SKM-1 (cell line): ENCODE measurements around the gene RSPH10B.
"Not testable (repeated sequence)": the region's sequence is repeated elsewhere in the genome, so short reads cannot be mapped to it uniquely, and the experiment has no call there.

Source experiments
- DNase-seq: peaks from one replicate; lab custom pipeline; 2025; ENCODE audit not compliant: unreplicated experiment; lab: John Stamatoyannopoulos, UW

Gene RSPH10B

DNA sequence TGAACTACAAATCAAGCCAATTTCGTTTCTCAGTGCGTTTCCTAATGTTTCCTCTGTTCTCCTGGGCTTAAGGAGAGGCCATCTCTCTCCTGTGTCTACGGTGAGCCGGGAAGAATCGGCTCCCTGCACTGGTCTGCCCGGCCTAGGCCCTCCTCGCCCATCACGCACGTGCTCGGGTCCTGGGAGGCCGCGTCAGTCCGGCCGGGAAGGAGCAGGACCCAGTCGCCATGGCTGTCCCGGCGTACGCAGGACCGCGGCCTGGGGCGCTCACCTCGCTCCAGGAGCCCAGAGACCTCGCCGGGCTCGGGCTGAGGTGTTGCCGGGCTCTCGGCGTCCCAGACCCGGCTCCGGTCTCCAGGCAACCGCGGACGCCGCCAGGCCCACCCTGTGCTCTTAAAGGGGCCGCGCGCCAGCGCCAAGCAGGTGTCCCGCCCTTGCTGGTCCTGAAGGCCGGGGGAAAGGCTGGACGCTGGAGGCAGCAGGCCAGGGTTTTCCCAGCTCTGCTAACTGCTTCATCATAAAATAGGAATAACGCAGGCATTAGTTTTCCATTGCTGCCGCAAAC, at the start of gene RSPH10B:
TSS of gene RSPH10B (minus strand) at position 343 of the 565 bp plus-strand sequence. CDS start 3,573 bp downstream, outside the sequence.
- not testable (repeated sequence) for DNase-seq

DNA sequence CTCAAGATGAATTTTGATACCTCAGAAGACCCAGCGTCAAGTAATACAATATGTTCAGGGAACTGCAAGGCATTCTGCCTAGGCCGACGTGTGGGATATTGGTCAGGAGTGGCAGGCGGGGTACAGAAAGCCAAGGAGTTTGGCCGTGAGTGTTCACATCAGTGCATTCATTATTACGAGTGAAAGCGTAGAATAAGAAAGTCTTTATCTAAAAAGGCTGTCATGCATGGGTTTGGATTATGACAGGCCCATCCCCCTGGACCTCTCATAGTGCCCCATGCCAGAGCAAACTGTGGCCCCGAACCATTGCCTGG, 46.1 kb upstream of the RSPH10B start:
- DNase-seq: no peak

DNA sequence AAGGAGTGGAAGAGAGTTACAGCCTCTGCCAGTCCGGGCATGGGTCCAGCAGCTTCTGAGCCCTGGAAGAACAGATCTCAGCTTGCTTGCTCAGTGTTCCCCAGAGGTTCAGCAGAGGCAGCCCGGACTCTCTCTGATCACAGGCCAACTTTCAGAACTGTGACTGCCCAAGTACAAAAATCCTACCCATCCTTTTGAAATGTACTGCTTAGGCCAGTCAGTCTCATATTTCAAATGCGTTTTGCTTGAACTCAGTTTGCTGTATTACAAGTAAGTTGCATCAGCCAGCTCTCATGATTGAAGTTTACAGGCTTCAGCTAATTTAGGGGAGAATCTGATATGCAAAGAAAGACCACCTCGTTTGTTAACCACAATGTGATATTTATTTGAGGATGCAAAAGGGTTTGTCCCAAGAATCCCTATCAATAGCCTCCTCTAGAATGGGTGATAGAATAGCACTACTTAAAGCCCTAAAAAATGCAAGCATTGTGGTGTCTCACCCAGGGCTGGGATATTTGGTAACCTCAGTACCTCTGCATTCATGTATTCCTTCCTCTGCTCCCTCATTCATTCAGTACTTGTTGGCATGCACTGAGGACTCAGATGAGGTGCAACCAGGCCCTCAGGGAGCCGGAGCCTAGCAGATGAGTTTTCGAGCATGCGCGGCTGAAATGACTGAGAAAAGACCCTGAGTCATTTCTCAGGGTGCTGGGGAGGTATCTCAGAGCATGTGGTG, 45.6 kb upstream of the RSPH10B start:
- no peak for DNase-seq

DNA sequence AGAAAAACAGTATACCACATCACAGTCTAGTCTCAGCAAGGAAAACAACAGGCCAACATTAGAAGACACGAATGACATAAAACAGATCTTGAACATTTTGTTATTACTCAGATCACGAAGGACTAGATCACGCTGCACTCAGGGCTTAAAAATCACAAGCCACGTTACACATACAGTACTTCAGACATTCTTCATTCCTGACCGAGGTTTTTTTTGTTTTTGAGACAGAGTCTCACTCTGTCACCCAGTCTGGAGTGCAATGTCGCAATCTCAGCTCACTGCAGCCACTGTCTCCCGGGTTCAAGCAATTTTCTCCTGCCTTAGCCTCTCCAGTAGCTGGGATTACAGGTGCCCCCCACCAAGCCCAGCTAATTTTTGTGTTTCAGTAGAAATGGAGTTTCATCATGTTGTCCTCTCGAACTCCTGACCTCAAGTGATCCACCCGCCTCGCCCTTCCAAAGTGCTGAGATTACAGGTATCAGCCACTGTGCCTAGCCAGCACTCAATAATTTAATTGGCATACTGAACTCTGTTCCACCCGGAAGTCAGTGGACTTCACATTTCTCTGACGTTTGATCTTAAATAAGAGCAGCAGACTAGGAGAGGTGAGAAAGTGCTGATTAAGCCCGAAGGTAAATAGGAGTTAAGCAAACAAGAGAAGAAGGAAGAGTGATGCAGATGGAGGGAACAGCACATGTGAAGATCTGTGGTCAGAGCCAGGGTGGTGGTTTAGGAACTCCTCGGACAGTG, 42.0 kb upstream of the RSPH10B start:
- DNase-seq: no peak

DNA sequence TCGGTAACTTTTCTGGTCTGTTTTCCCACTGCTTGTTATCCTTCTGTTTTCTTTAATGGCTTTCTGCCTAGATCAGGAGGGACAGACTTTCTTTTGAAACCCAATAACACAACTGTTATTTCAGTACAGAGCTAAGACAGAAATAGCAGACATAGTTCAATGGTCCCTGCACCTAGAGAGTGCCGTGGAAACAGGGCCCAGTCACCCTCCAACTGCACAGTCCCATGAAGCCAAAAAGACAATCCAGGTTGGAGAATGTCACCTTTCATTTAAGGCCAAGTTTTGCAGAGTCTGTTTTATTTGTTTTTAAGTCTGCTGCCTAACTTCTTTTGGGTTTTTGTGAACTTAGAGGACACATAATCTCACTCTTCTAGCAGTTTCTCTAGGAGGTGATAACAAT, 41.1 kb upstream of the RSPH10B start:
- DNase-seq: no peak

DNA sequence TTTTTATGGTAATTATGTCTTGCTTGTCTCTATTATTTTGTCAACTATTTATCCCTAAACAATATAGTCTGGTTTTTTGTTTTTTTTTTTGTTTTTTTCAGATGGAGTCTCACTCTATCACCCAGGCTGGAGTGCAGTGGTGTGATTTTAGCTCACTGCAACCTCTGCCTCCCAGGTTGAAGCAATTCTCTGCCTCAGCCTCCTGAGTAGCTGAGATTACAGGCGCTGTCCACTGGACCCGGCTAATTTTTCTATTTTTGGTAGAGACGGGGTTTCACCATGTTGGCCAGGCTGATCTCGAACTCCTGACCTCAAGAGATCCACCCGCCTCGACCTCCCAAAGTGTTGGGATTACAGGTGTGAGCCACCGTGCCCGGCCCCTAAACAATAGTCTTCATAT, 39.9 kb upstream of the RSPH10B start:
- DNase-seq: not testable (repeated sequence)

DNA sequence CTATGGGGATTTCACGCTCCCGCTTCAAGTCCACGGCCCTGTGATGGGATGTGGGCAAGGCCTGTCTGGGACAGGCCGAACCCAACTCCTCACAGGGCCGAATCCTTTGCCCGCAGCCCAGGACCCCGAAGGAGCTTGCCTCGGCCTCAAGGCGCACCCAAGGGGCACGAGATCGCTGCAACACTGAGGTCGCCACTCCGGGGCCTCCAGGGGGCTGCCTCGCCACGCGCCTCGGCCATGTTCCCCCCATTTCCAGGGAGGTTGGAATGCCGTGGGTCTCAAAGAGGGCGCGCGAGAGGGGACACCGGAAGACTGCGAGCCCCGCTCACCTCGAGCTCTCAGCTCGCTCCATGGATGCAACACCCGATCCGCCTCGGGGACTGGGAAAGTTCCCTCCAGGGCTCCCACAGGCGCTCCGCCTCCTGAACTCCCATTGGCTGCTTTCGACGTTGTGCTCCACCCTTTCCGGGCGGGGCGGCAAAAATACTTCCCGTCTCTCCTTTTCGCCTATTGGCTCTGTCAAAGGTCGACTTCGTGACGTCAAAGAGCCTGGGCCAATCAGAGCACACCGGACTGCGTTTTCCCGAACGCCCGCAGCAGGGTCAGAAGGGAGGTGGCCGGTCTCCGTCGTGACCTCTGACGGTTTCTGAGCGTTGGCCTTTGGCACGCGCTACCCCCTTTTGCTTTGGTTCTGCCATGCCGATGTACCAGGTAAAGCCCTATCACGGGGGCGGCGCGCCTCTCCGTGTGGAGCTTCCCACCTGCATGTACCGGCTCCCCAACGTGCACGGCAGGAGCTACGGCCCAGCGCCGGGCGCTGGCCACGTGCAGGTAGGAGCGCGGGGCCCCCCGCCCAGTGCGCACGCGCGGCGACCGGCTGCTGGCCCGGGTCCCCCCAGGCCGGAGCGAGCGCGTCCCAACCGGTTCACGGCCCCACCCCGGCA, 38.5 kb upstream of the RSPH10B start, which contains the start of the genes AIMP2 and PMS2:
TSS of gene AIMP2 (plus strand) at position 605 of the 944 bp plus-strand sequence. CDS start at position 697, 92 bp downstream.
TSS of gene PMS2 (minus strand) at position 382 of the 944 bp plus-strand sequence. CDS start at position 352, 30 bp downstream.
- DNase-seq: peak; percentile 97

DNA sequence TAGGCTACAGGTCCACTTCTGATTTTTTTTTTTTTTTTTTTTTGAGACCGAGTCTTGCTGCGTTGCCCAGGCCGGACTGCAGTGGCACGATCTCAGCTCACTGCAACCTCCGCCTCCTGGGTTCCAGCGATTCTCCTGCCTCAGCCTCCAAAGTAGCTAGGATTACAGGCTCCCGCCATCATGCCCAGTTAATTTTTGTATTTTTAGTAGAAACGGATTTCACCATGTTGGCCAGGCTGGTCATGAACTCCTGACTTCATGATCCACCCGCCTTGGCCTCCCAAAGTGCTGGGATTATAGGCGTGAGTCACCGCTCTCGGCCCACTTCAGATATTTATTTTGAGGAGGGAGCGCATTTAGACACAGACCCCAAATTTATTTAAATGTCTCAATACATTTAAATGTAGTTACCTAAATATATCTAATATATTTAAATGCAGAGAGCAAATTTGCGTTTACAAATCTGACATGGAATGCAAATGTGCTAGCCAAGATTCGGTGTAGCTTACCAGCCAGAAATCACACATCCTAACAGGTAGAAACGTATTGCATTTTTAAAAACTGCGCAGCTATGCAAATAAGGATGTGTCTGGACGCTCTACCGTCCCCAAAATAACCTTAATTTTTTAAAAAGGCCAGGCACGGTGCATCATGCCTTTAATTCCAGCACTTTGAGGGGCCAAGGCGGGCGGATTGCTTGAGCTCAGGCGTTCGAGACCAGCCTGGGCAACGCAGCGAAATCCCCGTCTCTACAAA, 37.5 kb upstream of the RSPH10B start:
- not testable (repeated sequence) for DNase-seq

DNA sequence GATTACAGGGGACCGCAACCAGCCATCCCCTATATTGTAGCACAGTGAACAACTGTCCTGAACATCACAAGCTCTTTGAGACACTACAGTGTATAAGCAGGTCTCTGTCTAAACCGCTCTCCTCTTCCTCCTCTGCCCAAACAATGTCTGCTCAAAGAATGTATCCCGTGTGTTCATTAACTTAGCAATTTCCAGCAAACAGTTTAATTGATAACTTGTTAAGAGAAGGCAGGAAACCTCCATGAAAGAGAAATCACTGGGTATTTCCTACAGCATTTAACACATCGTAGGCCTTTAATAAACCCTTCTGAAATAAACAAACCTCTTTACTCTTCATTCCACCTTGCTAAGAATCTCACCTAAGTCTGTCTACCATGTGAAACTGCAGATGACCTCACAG, 36.9 kb upstream of the RSPH10B start:
- no peak for DNase-seq

DNA sequence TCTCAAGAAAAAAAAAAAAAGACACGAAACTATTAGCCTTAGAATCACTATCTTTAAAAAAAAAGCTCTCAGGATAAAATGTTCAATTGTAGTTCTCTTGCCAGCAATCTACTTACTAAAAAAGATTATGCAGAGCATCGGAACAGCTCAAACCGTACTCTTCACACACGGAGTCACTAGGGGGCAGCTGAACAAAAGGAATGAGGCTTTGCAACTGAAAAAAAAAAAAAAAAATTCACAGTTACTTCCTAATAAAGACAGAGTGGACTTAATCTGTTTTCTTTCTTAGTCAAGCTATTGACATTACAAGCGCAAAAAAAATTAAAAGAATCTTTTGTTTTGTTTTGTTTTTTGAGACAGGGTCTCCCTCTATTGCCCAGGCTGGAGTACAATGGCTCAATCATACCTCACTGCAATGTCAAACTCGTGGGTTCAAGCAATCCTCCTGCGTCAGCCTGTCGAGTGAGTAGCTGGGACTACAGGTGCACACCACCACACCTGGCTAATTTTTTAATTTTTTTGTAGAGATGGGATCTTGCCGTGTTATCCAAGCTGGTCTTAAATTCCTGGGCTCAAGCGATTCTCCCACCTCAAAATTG, 26.8 kb upstream of the RSPH10B start:
- peak; percentile 25 for DNase-seq

DNA sequence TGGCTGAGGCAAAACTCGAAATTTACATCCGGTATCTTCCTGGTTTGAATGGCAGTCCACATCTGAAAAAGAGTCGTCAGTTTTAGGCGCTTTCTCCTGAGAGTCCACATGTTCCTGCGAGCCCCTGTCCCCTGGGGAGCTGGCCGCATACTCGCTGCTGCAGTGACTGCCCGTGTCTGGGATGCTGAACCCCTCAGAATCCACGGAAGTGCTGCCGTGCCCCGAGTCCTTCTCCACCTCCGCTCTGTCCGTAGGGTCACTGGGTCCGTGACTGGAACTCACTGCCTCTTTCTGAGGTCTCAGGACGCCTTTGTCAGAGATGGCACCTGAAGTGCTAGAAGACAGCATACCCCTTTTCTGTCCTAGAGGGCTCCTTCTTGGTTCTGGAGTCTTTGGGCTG, 16.6 kb upstream of the RSPH10B start:
- DNase-seq: not testable (repeated sequence)

DNA sequence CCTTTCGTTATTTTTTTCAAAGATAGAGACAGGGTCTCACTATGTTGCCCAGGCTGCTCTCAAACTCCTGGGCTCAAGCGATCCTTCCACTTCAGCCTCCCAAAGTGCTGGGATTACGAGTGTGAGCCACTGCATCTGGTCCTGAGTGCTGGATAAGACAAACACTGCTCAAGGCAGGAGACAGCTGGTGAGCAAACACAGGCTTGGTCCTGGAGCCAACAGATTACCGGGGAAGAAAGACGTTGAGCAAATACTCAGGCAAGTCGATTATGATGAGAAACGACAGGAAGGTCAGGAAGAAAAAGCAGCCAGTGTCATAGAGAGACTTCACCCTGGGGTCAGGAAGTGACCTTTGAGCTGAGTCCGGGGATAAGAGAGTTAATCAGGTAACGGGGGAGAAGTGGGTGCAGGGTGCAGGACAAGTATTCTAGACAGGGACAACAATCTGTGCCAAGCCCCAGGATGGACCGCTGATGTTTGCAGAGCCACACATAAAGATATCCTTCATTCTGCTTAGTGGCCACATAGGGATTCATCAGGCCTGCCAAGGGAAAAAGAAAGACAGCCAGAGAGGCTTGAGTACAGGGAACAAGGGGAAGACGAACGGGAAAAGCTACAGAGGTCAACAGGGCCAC, 9.3 kb upstream of the RSPH10B start:
- DNase-seq: not testable (repeated sequence)

DNA sequence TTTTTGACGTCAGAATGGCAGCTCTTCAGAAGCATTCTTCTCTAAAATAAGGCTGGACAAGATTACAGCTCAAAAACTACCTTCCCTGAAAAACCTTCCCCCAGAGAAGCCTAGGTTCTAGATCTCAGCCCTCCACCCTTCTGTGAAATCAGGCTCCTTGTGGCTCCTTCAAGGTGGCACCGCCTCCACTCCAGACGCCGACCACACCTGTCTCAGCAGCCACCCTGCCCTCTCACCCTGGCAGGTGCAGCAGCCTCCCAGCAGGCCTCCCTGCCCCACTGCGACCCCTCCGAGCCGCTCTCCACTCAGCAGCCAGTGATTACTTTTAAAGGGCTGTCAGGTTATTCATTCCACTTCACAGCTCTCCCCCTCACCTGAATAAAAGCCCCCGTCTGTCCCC, 3.1 kb upstream of the RSPH10B start:
- not testable (repeated sequence) for DNase-seq

DNA sequence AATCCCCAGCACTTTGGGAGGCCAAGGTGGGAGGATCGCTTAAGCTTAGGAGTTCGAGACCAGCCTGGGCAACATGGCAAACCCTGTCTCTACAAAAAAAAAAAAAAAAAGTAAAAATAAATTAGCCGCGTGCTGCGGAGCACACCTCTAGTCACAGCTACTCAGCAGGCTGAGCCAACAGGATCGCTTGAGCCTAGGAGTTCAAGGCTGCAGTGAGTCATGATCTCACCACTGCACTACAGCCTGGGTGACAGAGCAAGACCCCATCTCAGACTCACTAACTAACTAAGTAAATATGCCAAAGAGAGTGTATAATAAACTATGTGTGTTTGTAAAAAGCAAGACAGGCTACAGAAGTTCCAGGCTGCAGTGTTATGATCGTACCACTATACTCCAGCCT, 6.7 kb downstream of the RSPH10B start:
- DNase-seq: not testable (repeated sequence)

DNA sequence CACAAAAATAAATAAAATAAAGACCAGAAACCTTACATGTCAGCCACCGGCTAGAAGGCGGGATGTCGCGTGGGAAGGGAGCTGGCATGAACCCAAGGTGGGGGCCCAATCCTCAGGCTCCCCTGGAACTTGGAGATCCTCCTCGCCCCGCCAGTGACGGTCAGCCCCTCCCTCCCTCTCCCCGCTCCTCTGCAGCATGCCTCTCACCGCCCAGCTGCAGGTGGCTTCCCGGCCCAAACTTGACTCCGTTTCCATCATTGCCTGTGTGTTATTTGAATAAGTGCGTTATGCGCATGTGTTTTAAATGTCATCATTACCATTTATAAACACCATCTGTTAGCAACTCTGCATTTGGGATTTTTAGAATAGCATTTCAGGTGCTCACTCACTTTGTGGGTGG, 7.3 kb downstream of the RSPH10B start:
- not testable (repeated sequence) for DNase-seq

DNA sequence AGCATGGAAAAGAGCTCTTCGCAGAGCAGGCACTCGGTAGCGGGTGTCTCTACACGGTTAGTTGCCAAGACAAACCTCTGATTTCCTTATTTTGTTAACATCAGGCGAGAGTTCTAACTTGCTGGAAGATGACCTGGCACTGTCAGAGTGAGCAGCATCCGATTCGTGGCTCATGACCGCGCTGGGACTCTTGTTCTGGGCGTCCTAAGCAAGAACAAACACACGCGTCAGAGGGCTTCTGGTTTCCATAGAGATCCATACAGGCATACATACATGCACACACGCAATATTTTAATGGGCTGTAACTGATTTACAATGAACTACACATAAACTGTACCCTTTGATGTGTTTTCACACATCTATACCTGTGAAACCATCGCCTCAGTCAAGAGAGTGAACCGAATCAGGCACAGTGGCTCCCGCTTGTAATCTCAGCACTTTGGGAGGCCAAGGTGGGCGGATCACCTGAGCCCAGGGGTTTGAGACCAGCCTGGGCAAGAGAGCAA, 35.5 kb downstream of the RSPH10B start:
- DNase-seq: not testable (repeated sequence)

DNA sequence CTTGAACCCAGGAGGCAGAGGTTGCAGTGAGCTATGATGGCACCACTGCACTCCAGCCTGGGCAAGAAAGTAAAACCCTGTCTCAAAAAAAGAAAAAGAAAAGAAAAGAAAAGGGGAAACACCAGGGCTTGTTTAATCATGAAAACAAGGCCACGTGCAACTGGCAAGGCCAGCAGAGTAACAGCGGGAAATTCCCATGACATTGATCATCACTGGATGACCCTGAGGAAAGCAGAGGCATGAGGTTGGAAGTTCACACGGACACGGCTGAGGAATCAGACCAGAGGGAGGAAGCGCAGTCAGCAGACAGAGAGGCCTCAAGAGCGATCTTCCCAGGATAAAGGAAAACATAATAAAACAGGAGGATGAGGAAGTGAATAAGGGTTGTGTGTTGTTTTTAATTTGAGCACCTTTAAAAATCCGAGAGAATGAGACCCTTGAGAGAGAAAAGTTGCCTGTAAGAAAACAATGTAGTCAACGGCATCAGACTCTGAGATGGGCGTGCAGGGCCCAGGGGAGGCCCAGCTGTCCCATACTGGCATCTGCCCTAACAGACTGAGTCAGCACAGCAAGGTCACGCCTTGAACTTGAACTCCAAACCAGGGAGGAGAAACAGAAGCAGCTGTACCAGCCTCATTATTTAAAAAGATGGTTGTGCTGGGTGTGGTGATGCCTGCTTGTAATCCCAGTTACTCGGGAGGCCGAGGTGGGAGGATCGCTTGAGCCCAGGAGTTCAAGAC, 38.4 kb downstream of the RSPH10B start:
- DNase-seq: not testable (repeated sequence)

DNA sequence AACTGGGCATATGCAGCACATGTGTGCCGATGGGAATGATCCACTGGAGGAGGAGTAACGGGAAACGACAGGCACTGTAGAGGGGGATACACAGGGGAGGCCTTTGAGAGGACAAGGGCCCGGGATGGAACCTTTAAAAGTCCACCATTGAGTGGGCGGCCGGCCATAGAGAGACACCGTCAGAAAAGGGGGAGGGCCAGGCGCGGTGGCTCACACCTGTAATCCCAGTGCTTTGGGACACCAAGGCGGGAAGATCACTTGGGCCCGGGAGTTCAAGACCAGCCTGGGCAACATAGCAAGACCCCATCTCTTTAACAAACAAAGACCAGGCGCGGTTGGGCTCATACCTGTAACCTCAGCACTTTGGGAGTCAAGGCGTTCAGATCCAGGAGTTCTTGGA, 39.2 kb downstream of the RSPH10B start:
- not testable (repeated sequence) for DNase-seq
